Endothelial cell of umbilical vein (primary cell): ENCODE measurements around the gene RALGPS1.

ENCODE experiments used
- CTCF ChIP-seq, 2 donors: IDR thresholded peaks; 1 replicate in 1 of 2; 2 replicates in 1 of 2; pipeline ENCODE4 v1.5.1; 2011; ENCODE audit warnings: low read length in 2 of 2, mild to moderate bottlenecking in 2 of 2, moderate library complexity in 2 of 2, control low read depth in 1 of 2, inconsistent platforms in 1 of 2, low read depth in 1 of 2; ENCODE audit not compliant: insufficient read depth in 1 of 2; ENCODE audit errors: extremely low read depth in 1 of 2
- EZH2 ChIP-seq: IDR thresholded peaks from 2 replicates; pipeline ENCODE4 v1.6.1; 2012; ENCODE audit warnings: borderline replicate concordance, low read depth, mild to moderate bottlenecking, moderate library complexity, low read length, inconsistent platforms; ENCODE audit not compliant: severe bottlenecking
- FOS ChIP-seq: IDR thresholded peaks from 2 replicates; pipeline ENCODE4 v1.6.1; 2011; ENCODE audit warnings: mild to moderate bottlenecking, low read length, moderate library complexity, borderline replicate concordance; ENCODE audit not compliant: insufficient read depth
- JUN ChIP-seq: IDR thresholded peaks from 2 replicates; pipeline ENCODE4 v1.6.1; 2011; ENCODE audit warnings: borderline replicate concordance, low read depth; ENCODE audit not compliant: insufficient read length, insufficient read depth
- POLR2A ChIP-seq: IDR thresholded peaks from 2 replicates; pipeline ENCODE4 v1.6.1; 2012; ENCODE audit warnings: low read depth, mild to moderate bottlenecking, control low read depth, low read length
- POLR2AphosphoS5 ChIP-seq: IDR thresholded peaks from 2 replicates; pipeline ENCODE4 v1.6.1; 2012; ENCODE audit warnings: low read depth, mild to moderate bottlenecking, control low read depth, low read length, moderate library complexity; ENCODE audit not compliant: insufficient read depth
- TF ChIP-seq, protein P1 (sequence below): IDR thresholded peaks from 2 replicates; pipeline ENCODE4 v1.6.1; 2011; ENCODE audit not compliant: insufficient read depth, insufficient read length

GRCh38 chr9:126916909-126917308 is 2.3 kb downstream of the RALGPS1 start:
- TF ChIP-seq CTCF (IDR thresholded peaks at IDR 0.05; ENCODE audit: extremely low read depth in 1 of 2, insufficient read depth in 1 of 2, low read depth in 1 of 2, low read length in 2 of 2), result no peak
- TF ChIP-seq POLR2A, result no peak
- TF ChIP-seq POLR2AphosphoS5, result no peak
- no peak for TF ChIP-seq EZH2
- no peak for TF ChIP-seq FOS
- no peak for TF ChIP-seq JUN
- TF ChIP-seq, protein P1, sequence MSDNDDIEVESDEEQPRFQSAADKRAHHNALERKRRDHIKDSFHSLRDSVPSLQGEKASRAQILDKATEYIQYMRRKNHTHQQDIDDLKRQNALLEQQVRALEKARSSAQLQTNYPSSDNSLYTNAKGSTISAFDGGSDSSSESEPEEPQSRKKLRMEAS, result no peak
